Mesothelial cell of epicardium (in vitro differentiated cells): ENCODE measurements around the gene WWOX. TPM values are rescaled to one million over a fixed set of nuclear protein-coding genes. Genes with fewer than 3 reads are reported as not detected.

Experiments
- DNase-seq, 2 experiments: peaks; one replicate each; pipeline ENCODE4 v3.0.0; 2021; ENCODE audit warnings: low spot score in 2 of 2; ENCODE audit not compliant: unreplicated experiment in 2 of 2
- H3K27ac Mint-ChIP-seq: 2 replicates; pipeline ENCODE4 v1.8.0; 2021; ENCODE audit warnings: mixed read lengths
- H3K27me3 Mint-ChIP-seq: 2 replicates; pipeline ENCODE4 v1.8.0; 2021; ENCODE audit warnings: low read depth, mixed read lengths
- H3K36me3 Mint-ChIP-seq: 2 replicates; pipeline ENCODE4 v1.8.0; 2021; ENCODE audit warnings: mixed read lengths
- H3K4me1 Mint-ChIP-seq: 2 replicates; pipeline ENCODE4 v1.8.0; 2021; ENCODE audit warnings: mixed read lengths
- H3K4me3 Mint-ChIP-seq: 2 replicates; pipeline ENCODE4 v1.8.0; 2021; ENCODE audit warnings: mild to moderate bottlenecking, moderate library complexity, mixed read lengths
- H3K9me3 Mint-ChIP-seq: 2 replicates; pipeline ENCODE4 v1.8.0; 2021; ENCODE audit warnings: mixed read lengths
- CTCF ChIP-seq: fragments of 200-600 bp; sonication (generic); IDR thresholded peaks from one replicate; pipeline ENCODE4 v1.5.0; 2021; ENCODE audit warnings: antibody characterized with exemption; ENCODE audit not compliant: unreplicated experiment
- total RNA-seq: library from RNA; stranded (reverse); gene quantifications from 3 replicates; pipeline ENCODE4 v1.2.1, GENCODE V29; 2021

Gene WWOX
- total RNA-seq, 1 donor from 2014 or later: 29.7 TPM

- Mint-ChIP-seq H3K4me3 (no peak overlapping the region), H3K27me3 (no peaks in the 10 kb centered on the region), H3K36me3 (no peaks in the 10 kb centered on the region), H3K27ac (no peak overlapping the region), H3K4me1 (no peaks in the 10 kb centered on the region), H3K9me3 (no peaks in the 10 kb centered on the region)
- no peak for DNase-seq
- TF ChIP-seq CTCF: no peak
Measured at GRCh38 chr16:79021991-79022630, 922.7 kb downstream of the WWOX start.

GRCh38 chr16:79026117-79026516 is 926.7 kb downstream of the WWOX start:
- DNase-seq: no peak
- no peak for TF ChIP-seq CTCF
- Mint-ChIP-seq H3K9me3 (peaks cover 4% of the 10 kb centered on the region), H3K4me1 (no peaks in the 10 kb centered on the region), H3K4me3 (no peak overlapping the region), H3K27me3 (no peaks in the 10 kb centered on the region), H3K36me3 (no peaks in the 10 kb centered on the region), H3K27ac (no peak overlapping the region)

- no peak for DNase-seq
- H3K4me1 Mint-ChIP-seq: peaks cover 16% of the 10 kb centered on the region
- no peak overlapping the region for H3K27ac Mint-ChIP-seq
- no peak overlapping the region for H3K4me3 Mint-ChIP-seq
- H3K36me3 Mint-ChIP-seq: peaks cover 5% of the 10 kb centered on the region
- H3K9me3 Mint-ChIP-seq: peaks cover 16% of the 10 kb centered on the region
- TF ChIP-seq CTCF: no peak
- H3K27me3 Mint-ChIP-seq: no peaks in the 10 kb centered on the region
Measured at GRCh38 chr16:79036541-79036940, 937.1 kb downstream of the WWOX start.

- H3K36me3 Mint-ChIP-seq: peaks cover 4% of the 10 kb centered on the region
- DNase-seq: no peak
Measured at GRCh38 chr16:79037521-79038373, 938.3 kb downstream of the WWOX start.

GRCh38 chr16:79041206-79041605 is 941.8 kb downstream of the WWOX start:
- no peak for DNase-seq
- H3K4me1 Mint-ChIP-seq: no peaks in the 10 kb centered on the region
- no peaks in the 10 kb centered on the region for H3K27me3 Mint-ChIP-seq
- TF ChIP-seq CTCF: no peak
- no peak overlapping the region for H3K27ac Mint-ChIP-seq
- no peak overlapping the region for H3K4me3 Mint-ChIP-seq
- no peaks in the 10 kb centered on the region for H3K36me3 Mint-ChIP-seq
- peaks cover 5% of the 10 kb centered on the region for H3K9me3 Mint-ChIP-seq

More at GRCh38 chr16:79037521-79038373, 938.3 kb downstream of the WWOX start:
- Mint-ChIP-seq H3K27me3 (no peaks in the 10 kb centered on the region), H3K4me1 (peaks cover 16% of the 10 kb centered on the region), H3K27ac (no peak overlapping the region), H3K9me3 (peaks cover 15% of the 10 kb centered on the region), H3K4me3 (no peak overlapping the region)
- no peak for TF ChIP-seq CTCF
